HepG2 (cell line): ENCODE measurements around the gene U2AF1L4. TPM values are rescaled to one million over a fixed set of nuclear protein-coding genes. Genes with fewer than 3 reads are reported as not detected.
A peak's percentile ranks its signal among the peaks of the same experiment; 100 is the strongest.

Experiments
- ATF1 ChIP-seq: IDR thresholded peaks from 2 replicates; pipeline ENCODE4 v1.6.1; 2016; ENCODE audit warnings: mild to moderate bottlenecking, control low read depth
- E2F2 ChIP-seq: sonication (generic); formaldehyde crosslinking; IDR thresholded peaks from 2 replicates; pipeline ENCODE4 v1.4.0; 2020; ENCODE audit warnings: missing genetic modification reagents, borderline replicate concordance
- HOXA5 ChIP-seq: sonication (generic); formaldehyde crosslinking; IDR thresholded peaks from 2 replicates; pipeline ENCODE4 v1.4.0; 2020; ENCODE audit warnings: missing genetic modification reagents
- MAZ ChIP-seq, 2 experiments: sonication (generic) in 1 of 2; formaldehyde crosslinking in 1 of 2; IDR thresholded peaks; 2 replicates each; pipeline versions ENCODE4 v1.5.0 to v1.6.1; 2012 to 2020; ENCODE audit warnings: low read depth in 2 of 2, mild to moderate bottlenecking in 2 of 2, borderline replicate concordance in 1 of 2, improper control_type of control experiment in 1 of 2, low read length in 1 of 2, missing genetic modification reagents in 1 of 2, moderate library complexity in 1 of 2
- SATB2 ChIP-seq: sonication (generic); formaldehyde crosslinking; IDR thresholded peaks from 2 replicates; pipeline ENCODE4 v1.5.0; 2020; ENCODE audit warnings: missing genetic modification reagents
- SKI ChIP-seq: fragments of 450-650 bp; IDR thresholded peaks from one replicate; pipeline ENCODE4 v1.6.1; 2018; ENCODE audit warnings: mild to moderate bottlenecking; ENCODE audit not compliant: partially characterized antibody
- SP1 ChIP-seq, 2 experiments: fragments of 450-650 bp in 1 of 2; sonication (generic) in 1 of 2; formaldehyde crosslinking in 1 of 2; IDR thresholded peaks; 2 replicates each; pipeline versions ENCODE4 v1.4.0 to v1.6.1; 2016 to 2020; ENCODE audit warnings: missing genetic modification reagents in 1 of 2
- ZNF350 ChIP-seq: sonication (generic); formaldehyde crosslinking; IDR thresholded peaks from 2 replicates; pipeline ENCODE4 v1.4.0; 2020; ENCODE audit warnings: mild to moderate bottlenecking, low read depth, missing genetic modification reagents, borderline replicate concordance
- ZNF512B ChIP-seq: sonication (generic); formaldehyde crosslinking; IDR thresholded peaks from 2 replicates; pipeline ENCODE4 v1.5.1; 2020; ENCODE audit warnings: missing genetic modification reagents, mild to moderate bottlenecking, borderline replicate concordance
- ZNF607 ChIP-seq: sonication (generic); formaldehyde crosslinking; IDR thresholded peaks from 2 replicates; pipeline ENCODE4 v1.5.1; 2020; ENCODE audit warnings: missing genetic modification reagents, mild to moderate bottlenecking, borderline replicate concordance
- ZNF670 ChIP-seq: sonication (generic); formaldehyde crosslinking; IDR thresholded peaks from 2 replicates; pipeline ENCODE4 v1.8.0; 2022; ENCODE audit warnings: mild to moderate bottlenecking, missing genetic modification reagents, borderline replicate concordance
- ZSCAN21 ChIP-seq: sonication (generic); formaldehyde crosslinking; IDR thresholded peaks from 2 replicates; pipeline ENCODE4 v1.8.0; 2022; ENCODE audit warnings: mild to moderate bottlenecking, missing genetic modification reagents, moderate library complexity, borderline replicate concordance
- polyA plus RNA-seq, 8 experiments: library from polyadenylated mRNA; depleted of rRNA in 3 of 8; stranded (reverse) in 7 of 8; unstranded in 1 of 8; fragments of >200 nt; fragmentation: Illumina TruSeq in 4 of 8; extraction: Trizol in 4 of 8; gene quantifications; 2 replicates each; pipeline versions ENCODE4 v1.2.1 to v1.2.3, GENCODE V29; 2011 to 2016; ENCODE audit warnings: low read depth in 4 of 8, missing spikeins in 1 of 8, mixed read lengths in 1 of 8; ENCODE audit not compliant: insufficient read depth in 1 of 8
- total RNA-seq, 5 experiments: library from RNA; depleted of rRNA; stranded (reverse); fragments of >200 nt; fragmentation: Illumina TruSeq; extraction: Trizol; gene quantifications; 2 replicates each; pipeline ENCODE4 v1.2.3, GENCODE V29; 2016; ENCODE audit warnings: low read depth in 1 of 5
- TF ChIP-seq, protein P1 (sequence below): fragments of 450-650 bp; IDR thresholded peaks from 2 replicates; pipeline ENCODE4 v1.6.1; 2017; ENCODE audit warnings: mild to moderate bottlenecking
- TF ChIP-seq, protein P2 (sequence below), 2 experiments: sonication (generic) in 1 of 2; formaldehyde crosslinking in 1 of 2; IDR thresholded peaks; 2 replicates each; pipeline versions ENCODE4 v1.4.0 to v1.6.1; 2018 to 2020; ENCODE audit warnings: missing genetic modification reagents in 2 of 2, borderline replicate concordance in 1 of 2, low read depth in 1 of 2, mild to moderate bottlenecking in 1 of 2, missing biosample characterization in 1 of 2
- TF ChIP-seq, protein P3 (sequence below): sonication (generic); formaldehyde crosslinking; IDR thresholded peaks from 2 replicates; pipeline ENCODE4 v1.4.0; 2020; ENCODE audit warnings: missing genetic modification reagents

The U2AF1L4 gene
- total and polyA plus RNA-seq, 2 of the 13 experiments (the other 11 are each of a cell fraction or from before 2014, with no cell fraction given) = 7.9 to 15.4 TPM

DNA sequence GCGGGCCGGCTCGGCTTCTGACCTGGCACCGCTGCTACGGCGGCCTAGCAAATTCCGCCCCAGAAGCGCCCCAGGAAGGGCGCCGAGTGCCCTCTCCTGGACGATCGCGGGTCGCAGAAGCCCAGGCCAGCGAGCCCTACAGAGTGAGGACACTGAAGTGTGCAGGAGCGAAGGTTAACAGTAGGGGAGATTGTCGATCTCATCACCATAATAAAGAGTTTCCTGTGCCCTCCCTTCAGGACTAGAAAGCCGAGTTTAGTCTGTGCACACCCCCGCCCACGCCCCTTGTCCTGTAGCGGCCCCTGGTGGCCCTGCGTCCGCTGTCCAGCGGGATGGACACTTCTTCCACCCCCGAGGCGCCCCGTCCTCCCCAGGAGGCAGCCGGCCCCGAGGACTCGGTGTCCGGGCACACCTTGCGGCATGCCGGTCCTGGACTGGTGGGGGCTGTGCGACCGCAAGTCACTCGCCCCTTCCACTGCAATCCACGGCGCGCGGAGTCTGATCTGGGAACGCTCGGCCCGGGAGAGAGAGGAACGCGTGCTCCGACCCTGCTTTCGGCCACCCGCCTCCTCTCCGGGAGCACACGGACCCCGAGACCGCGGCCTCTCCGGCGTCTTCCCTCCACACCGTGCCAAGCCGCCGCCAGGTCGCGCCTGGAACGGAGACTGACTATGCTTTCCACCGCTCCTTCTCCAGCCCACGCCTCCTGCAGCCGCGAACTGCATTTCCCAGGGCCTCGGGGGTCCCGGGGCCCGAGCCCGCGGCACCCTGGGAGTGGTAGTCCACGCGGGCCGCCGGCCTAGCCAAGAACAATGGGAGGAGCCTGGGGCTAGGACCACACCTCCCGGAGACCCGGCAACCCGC lies 28.2 kb downstream of the U2AF1L4 start (continued):
- TF ChIP-seq ZNF350 (CRISPR knock-in tag) = peak; percentile 68; the same call in 1 of the 2 replicates
- peak; percentile 79 for TF ChIP-seq ATF1 (CRISPR knock-in tag)
- TF ChIP-seq, protein P1, sequence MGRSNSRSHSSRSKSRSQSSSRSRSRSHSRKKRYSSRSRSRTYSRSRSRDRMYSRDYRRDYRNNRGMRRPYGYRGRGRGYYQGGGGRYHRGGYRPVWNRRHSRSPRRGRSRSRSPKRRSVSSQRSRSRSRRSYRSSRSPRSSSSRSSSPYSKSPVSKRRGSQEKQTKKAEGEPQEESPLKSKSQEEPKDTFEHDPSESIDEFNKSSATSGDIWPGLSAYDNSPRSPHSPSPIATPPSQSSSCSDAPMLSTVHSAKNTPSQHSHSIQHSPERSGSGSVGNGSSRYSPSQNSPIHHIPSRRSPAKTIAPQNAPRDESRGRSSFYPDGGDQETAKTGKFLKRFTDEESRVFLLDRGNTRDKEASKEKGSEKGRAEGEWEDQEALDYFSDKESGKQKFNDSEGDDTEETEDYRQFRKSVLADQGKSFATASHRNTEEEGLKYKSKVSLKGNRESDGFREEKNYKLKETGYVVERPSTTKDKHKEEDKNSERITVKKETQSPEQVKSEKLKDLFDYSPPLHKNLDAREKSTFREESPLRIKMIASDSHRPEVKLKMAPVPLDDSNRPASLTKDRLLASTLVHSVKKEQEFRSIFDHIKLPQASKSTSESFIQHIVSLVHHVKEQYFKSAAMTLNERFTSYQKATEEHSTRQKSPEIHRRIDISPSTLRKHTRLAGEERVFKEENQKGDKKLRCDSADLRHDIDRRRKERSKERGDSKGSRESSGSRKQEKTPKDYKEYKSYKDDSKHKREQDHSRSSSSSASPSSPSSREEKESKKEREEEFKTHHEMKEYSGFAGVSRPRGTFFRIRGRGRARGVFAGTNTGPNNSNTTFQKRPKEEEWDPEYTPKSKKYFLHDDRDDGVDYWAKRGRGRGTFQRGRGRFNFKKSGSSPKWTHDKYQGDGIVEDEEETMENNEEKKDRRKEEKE = no peak
- TF ChIP-seq HOXA5 = 0 out of 2 replicates have a peak, but pooled peaks have one; percentile 28
- 0 out of 2 replicates have a peak, but pooled peaks have one; percentile 54 for TF ChIP-seq SATB2 (CRISPR knock-in tag)
- no peak for TF ChIP-seq SP1 (IDR thresholded peaks at IDR 0.05)
- TF ChIP-seq SP1 (CRISPR knock-in tag; IDR thresholded peaks at IDR 0.05) = no peak; the same call in none of the 2 replicates
- TF ChIP-seq, protein P2, sequence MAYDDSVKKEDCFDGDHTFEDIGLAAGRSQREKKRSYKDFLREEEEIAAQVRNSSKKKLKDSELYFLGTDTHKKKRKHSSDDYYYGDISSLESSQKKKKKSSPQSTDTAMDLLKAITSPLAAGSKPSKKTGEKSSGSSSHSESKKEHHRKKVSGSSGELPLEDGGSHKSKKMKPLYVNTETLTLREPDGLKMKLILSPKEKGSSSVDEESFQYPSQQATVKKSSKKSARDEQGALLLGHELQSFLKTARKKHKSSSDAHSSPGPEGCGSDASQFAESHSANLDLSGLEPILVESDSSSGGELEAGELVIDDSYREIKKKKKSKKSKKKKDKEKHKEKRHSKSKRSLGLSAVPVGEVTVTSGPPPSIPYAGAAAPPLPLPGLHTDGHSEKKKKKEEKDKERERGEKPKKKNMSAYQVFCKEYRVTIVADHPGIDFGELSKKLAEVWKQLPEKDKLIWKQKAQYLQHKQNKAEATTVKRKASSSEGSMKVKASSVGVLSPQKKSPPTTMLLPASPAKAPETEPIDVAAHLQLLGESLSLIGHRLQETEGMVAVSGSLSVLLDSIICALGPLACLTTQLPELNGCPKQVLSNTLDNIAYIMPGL (CRISPR knock-in tag; IDR thresholded peaks at IDR 0.05; ENCODE audit: borderline replicate concordance in 1 of 2, low read depth in 1 of 2) = peak; percentile 82 to 95
- TF ChIP-seq E2F2 (CRISPR knock-in tag) = no peak
- no peak for TF ChIP-seq ZNF512B (CRISPR knock-in tag)
- TF ChIP-seq, protein P3, sequence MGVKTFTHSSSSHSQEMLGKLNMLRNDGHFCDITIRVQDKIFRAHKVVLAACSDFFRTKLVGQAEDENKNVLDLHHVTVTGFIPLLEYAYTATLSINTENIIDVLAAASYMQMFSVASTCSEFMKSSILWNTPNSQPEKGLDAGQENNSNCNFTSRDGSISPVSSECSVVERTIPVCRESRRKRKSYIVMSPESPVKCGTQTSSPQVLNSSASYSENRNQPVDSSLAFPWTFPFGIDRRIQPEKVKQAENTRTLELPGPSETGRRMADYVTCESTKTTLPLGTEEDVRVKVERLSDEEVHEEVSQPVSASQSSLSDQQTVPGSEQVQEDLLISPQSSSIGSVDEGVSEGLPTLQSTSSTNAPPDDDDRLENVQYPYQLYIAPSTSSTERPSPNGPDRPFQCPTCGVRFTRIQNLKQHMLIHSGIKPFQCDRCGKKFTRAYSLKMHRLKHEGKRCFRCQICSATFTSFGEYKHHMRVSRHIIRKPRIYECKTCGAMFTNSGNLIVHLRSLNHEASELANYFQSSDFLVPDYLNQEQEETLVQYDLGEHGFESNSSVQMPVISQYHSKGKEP = no peak
- peak; percentile 99 for TF ChIP-seq ZNF670 (CRISPR knock-in tag)
- TF ChIP-seq MAZ (IDR thresholded peaks at IDR 0.05; ENCODE audit: borderline replicate concordance, low read depth, low read length) = peak; percentile 63; the same call in 1 of the 2 replicates
- peak; percentile 16; the same call in 1 of the 2 replicates for TF ChIP-seq MAZ (CRISPR knock-in tag; IDR thresholded peaks at IDR 0.05; ENCODE audit: low read depth)
- TF ChIP-seq ZSCAN21 = no peak; the same call in none of the 2 replicates
- peak; percentile 21 for TF ChIP-seq SKI
- peak; percentile 20; the same call in 1 of the 2 replicates for TF ChIP-seq ZNF607 (CRISPR knock-in tag)
